Measurements from ENCODE around the gene LTBP3. TPM values are rescaled to one million over a fixed set of nuclear protein-coding genes. Genes with fewer than 3 reads are reported as not detected.

LTBP3 gene
- total RNA-seq, 4 donors from 2014 or later, result 131 to 240 (median 217) TPM

- Histone ChIP-seq H3K27ac (peak overlapping the region; percentile 84 to 92), H3K36me3 (no peaks in the 10 kb centered on the region), H3K27me3 (no peaks in the 10 kb centered on the region), H3K4me1 (peaks cover 0 to 32% of the 10 kb centered on the region in 2 donors), H3K9me3 (no peaks in the 10 kb centered on the region), H3K4me3 (peak overlapping the region; percentile 56 to 70)
- DNase-seq, result no peak
- intact Hi-C loops (cut with DNase I; ENCODE audit: low total_unique reads), result no loop called here
- TF ChIP-seq CTCF (IDR thresholded peaks at IDR 0.05), result no peak
- no peak for TF ChIP-seq POLR2A (IDR thresholded peaks at IDR 0.05)
These were observed 19.6 kb upstream of the LTBP3 start for GRCh38 chr11:65577756-65578109.

- DNase-seq, result peak; percentile 65 to 77
- H3K27ac ChIP-seq, result peak overlapping the region; percentile 84 to 92
- intact Hi-C loops (cut with DNase I; ENCODE audit: low total_unique reads), result no loop called here
- peak overlapping the region; percentile 56 to 70 for H3K4me3 ChIP-seq
- H3K36me3 ChIP-seq, result no peaks in the 10 kb centered on the region
- H3K27me3 ChIP-seq, result no peaks in the 10 kb centered on the region
- TF ChIP-seq POLR2A (IDR thresholded peaks at IDR 0.05) (peak; percentile 43 to 44), CTCF (IDR thresholded peaks at IDR 0.05) (no peak)
- H3K4me1 ChIP-seq, result peaks cover 0 to 32% of the 10 kb centered on the region in 2 donors
- H3K9me3 ChIP-seq, result no peaks in the 10 kb centered on the region
These were observed 19.0 kb upstream of the LTBP3 start for GRCh38 chr11:65576867-65577755.

GRCh38 chr11:65576232-65576866 is 18.2 kb upstream of the LTBP3 start:
- peak; percentile 56 to 61 for DNase-seq
- H3K4me1 ChIP-seq, result peaks cover 6 to 40% of the 10 kb centered on the region in 2 donors

GRCh38 chr11:65575568-65576231 is 17.5 kb upstream of the LTBP3 start, which contains the start of gene EHBP1L1:
TSS of gene EHBP1L1 (plus strand) at chr11:65576053. CDS start at chr11:65576303, 250 bp downstream.
- H3K9me3 ChIP-seq, result no peaks in the 10 kb centered on the region
- TF ChIP-seq CTCF (IDR thresholded peaks at IDR 0.05), result no peak
- TF ChIP-seq POLR2A (IDR thresholded peaks at IDR 0.05), result peak in 1 of 2 donors; percentile 49
- H3K4me3 ChIP-seq, result peak within 1 kb of the TSS; percentile 56 to 70
- H3K4me1 ChIP-seq, result peaks cover 12 to 43% of the 10 kb centered on the region in 2 donors
- no peaks in the 10 kb centered on the region for H3K27me3 ChIP-seq
- peak; percentile 61 to 71 for DNase-seq
- intact Hi-C loops (cut with DNase I; ENCODE audit: low total_unique reads), result no loop called here
- H3K27ac ChIP-seq, result peak within 1 kb of the TSS; percentile 84 to 92
- no peaks in the 10 kb centered on the region for H3K36me3 ChIP-seq

More at GRCh38 chr11:65576232-65576866, 18.2 kb upstream of the LTBP3 start:
- intact Hi-C loops (cut with DNase I; ENCODE audit: low total_unique reads), result no loop called here
- no peaks in the 10 kb centered on the region for H3K9me3 ChIP-seq
- H3K4me3 ChIP-seq, result peak overlapping the region; percentile 56 to 70
- H3K36me3 ChIP-seq, result no peaks in the 10 kb centered on the region
- no peaks in the 10 kb centered on the region for H3K27me3 ChIP-seq
- peak overlapping the region; percentile 84 to 92 for H3K27ac ChIP-seq
- no peak for TF ChIP-seq CTCF (IDR thresholded peaks at IDR 0.05)
- no peak for TF ChIP-seq POLR2A (IDR thresholded peaks at IDR 0.05)
